ENCODE results near the gene PPRC1.

DNA sequence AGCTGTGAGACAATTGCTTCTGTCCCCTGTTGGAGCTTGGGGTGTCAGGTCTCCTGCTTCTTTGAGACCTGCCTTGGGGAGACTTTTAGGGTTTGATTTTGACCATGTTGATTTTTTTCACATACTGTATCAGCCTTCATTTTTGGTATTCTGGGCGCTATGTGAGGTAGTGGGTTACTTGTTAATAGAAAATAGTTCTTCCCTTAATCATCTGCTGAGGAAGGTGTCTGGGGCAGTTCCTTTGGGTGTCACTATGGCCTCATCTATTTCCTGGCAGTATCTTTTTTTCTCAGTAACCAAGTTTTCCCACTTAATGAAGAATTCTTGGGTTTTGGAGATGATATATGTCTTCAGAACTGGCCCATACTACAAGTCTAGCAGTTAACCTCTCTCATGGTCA lies 14.7 kb downstream of the PPRC1 start:
- TF ChIP-seq, protein P1, sequence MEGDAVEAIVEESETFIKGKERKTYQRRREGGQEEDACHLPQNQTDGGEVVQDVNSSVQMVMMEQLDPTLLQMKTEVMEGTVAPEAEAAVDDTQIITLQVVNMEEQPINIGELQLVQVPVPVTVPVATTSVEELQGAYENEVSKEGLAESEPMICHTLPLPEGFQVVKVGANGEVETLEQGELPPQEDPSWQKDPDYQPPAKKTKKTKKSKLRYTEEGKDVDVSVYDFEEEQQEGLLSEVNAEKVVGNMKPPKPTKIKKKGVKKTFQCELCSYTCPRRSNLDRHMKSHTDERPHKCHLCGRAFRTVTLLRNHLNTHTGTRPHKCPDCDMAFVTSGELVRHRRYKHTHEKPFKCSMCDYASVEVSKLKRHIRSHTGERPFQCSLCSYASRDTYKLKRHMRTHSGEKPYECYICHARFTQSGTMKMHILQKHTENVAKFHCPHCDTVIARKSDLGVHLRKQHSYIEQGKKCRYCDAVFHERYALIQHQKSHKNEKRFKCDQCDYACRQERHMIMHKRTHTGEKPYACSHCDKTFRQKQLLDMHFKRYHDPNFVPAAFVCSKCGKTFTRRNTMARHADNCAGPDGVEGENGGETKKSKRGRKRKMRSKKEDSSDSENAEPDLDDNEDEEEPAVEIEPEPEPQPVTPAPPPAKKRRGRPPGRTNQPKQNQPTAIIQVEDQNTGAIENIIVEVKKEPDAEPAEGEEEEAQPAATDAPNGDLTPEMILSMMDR (IDR thresholded peaks at IDR 0.05; ENCODE audit: poor library complexity, severe bottlenecking): no peak
- TF ChIP-seq MXI1 (conservative IDR thresholded peaks at IDR 0.05; ENCODE audit: poor library complexity, severe bottlenecking): no peak
- no peak for TF ChIP-seq EZH2 (IDR thresholded peaks at IDR 0.05; ENCODE audit: borderline replicate concordance, insufficient read depth, low read length, poor library complexity, severe bottlenecking)
- no peak for TF ChIP-seq EP300 (conservative IDR thresholded peaks at IDR 0.05; ENCODE audit: poor library complexity, severe bottlenecking)
- TF ChIP-seq POLR2AphosphoS5 (IDR thresholded peaks at IDR 0.05): no peak
- TF ChIP-seq SMC3 (conservative IDR thresholded peaks at IDR 0.05; ENCODE audit: poor library complexity): no peak
- TF ChIP-seq, protein P2, sequence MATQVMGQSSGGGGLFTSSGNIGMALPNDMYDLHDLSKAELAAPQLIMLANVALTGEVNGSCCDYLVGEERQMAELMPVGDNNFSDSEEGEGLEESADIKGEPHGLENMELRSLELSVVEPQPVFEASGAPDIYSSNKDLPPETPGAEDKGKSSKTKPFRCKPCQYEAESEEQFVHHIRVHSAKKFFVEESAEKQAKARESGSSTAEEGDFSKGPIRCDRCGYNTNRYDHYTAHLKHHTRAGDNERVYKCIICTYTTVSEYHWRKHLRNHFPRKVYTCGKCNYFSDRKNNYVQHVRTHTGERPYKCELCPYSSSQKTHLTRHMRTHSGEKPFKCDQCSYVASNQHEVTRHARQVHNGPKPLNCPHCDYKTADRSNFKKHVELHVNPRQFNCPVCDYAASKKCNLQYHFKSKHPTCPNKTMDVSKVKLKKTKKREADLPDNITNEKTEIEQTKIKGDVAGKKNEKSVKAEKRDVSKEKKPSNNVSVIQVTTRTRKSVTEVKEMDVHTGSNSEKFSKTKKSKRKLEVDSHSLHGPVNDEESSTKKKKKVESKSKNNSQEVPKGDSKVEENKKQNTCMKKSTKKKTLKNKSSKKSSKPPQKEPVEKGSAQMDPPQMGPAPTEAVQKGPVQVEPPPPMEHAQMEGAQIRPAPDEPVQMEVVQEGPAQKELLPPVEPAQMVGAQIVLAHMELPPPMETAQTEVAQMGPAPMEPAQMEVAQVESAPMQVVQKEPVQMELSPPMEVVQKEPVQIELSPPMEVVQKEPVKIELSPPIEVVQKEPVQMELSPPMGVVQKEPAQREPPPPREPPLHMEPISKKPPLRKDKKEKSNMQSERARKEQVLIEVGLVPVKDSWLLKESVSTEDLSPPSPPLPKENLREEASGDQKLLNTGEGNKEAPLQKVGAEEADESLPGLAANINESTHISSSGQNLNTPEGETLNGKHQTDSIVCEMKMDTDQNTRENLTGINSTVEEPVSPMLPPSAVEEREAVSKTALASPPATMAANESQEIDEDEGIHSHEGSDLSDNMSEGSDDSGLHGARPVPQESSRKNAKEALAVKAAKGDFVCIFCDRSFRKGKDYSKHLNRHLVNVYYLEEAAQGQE (IDR thresholded peaks at IDR 0.05; ENCODE audit: borderline replicate concordance): no peak
